ENCODE measurements around the gene OR6K2. TPM values are rescaled to one million over a fixed set of nuclear protein-coding genes. Genes with fewer than 3 reads are reported as not detected.
"Not testable (repeated sequence)": the region's sequence is repeated elsewhere in the genome, so short reads cannot be mapped to it uniquely, and the experiment has no call there.

The OR6K2 gene
- polyA plus RNA-seq, 1 experiment = not detected

DNA sequence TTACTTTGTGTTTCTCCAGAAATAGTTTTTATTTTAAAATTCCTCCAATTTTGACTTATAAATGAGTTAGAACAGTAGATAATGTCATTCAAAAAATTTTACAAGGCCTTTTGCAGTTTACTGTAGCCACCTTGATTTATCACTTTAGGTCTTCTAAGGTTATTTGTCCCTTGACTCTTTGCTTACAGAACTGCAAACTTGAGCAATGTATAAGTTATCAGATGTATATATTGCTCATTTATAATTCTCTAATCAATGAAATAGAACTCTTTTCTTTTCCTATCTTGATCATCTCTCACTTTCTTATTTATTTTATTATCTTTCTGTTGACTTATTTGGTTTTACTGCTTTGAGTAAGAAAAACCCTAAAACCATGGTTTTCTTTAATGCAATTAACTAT is 8.1 kb downstream of the OR6K2 start:
- Histone ChIP-seq H3K4me3 (ENCODE audit: low read depth, low read length) (no peak overlapping the region), H3K27me3 (ENCODE audit: control insufficient read depth, insufficient read depth, low read length) (no peaks in the 10 kb centered on the region), H3K36me3 (ENCODE audit: control insufficient read depth, insufficient read depth, low read length) (no peaks in the 10 kb centered on the region)
- TF ChIP-seq, protein P1, sequence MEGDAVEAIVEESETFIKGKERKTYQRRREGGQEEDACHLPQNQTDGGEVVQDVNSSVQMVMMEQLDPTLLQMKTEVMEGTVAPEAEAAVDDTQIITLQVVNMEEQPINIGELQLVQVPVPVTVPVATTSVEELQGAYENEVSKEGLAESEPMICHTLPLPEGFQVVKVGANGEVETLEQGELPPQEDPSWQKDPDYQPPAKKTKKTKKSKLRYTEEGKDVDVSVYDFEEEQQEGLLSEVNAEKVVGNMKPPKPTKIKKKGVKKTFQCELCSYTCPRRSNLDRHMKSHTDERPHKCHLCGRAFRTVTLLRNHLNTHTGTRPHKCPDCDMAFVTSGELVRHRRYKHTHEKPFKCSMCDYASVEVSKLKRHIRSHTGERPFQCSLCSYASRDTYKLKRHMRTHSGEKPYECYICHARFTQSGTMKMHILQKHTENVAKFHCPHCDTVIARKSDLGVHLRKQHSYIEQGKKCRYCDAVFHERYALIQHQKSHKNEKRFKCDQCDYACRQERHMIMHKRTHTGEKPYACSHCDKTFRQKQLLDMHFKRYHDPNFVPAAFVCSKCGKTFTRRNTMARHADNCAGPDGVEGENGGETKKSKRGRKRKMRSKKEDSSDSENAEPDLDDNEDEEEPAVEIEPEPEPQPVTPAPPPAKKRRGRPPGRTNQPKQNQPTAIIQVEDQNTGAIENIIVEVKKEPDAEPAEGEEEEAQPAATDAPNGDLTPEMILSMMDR (IDR thresholded peaks at IDR 0.05; ENCODE audit: insufficient read depth, low read depth, low read length) = no peak
- DNase-seq (ENCODE audit: low read depth) = no peak
- ChIA-PET POLR2A (no interaction called here), CTCF (no interaction called here)

DNA sequence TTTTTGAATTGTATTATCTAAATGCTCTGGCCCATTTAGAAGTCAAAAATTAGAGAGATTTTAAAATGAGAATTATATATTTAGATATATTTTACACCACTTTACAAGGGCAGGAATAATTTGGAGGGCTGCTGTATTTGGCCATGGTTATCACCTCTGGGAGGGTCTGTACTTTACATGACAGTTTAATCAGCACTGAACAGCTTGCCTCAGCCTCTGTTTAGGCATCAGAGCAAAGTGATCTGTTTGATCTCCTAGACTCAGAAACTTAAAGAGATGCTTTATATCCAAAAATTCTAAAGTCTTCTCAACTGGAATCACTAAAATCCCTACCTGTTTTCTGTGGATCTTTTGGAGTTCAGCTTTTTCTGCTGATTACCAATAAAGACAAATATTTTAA is 8.5 kb downstream of the OR6K2 start:
- ChIA-PET CTCF (no interaction called here), POLR2A (no interaction called here)
- H3K4me3 ChIP-seq (ENCODE audit: low read depth, low read length) = no peak overlapping the region
- DNase-seq (ENCODE audit: low read depth) = no peak
- TF ChIP-seq, protein P1 (IDR thresholded peaks at IDR 0.05; ENCODE audit: insufficient read depth, low read depth, low read length) = no peak
- no peaks in the 10 kb centered on the region for H3K27me3 ChIP-seq (ENCODE audit: control insufficient read depth, insufficient read depth, low read length)
- H3K36me3 ChIP-seq (ENCODE audit: control insufficient read depth, insufficient read depth, low read length) = no peaks in the 10 kb centered on the region

DNA sequence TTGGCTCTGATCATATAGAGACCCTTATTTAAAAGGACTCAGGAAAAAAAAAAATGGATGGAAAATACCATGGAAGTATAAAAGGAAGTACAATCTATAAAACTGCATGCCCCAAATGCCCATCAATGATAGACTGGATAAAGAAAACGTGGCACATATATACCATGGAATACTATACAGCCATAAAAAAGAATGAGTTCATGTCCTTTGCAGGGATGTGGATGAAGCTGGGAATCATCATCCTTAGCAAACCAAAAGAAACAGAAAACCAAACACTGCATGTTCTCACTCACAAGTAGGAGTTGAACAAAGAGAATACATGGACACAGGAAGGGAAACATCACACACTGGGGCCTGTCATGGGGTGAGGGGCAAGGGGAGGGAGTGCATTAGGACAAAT is 9.3 kb downstream of the OR6K2 start:
- DNase-seq (ENCODE audit: low read depth); POLR2A ChIA-PET; H3K36me3 ChIP-seq (ENCODE audit: control insufficient read depth, insufficient read depth, low read length); H3K27me3 ChIP-seq (ENCODE audit: control insufficient read depth, insufficient read depth, low read length); CTCF ChIA-PET; H3K4me3 ChIP-seq (ENCODE audit: low read depth, low read length): not testable (repeated sequence)

DNA sequence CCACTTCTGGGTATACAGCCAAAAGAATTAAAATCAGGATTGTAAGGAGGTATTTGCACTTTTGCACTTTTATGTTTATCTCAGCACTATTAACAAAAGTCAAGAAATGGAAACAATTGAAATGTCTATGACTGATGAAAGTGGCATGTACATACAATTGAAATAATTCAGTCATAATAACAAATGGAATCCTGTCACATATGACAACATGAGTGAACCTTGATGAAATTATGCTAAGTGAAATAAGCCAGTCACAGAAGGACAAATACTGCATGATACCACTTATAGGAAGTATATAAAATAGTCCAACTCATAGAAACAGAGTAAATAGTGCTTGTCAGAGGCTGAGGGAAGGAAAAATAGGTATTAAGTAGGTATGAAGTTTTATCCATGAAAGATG is 10.6 kb downstream of the OR6K2 start:
- Histone ChIP-seq H3K36me3 (ENCODE audit: control insufficient read depth, insufficient read depth, low read length) (no peaks in the 10 kb centered on the region), H3K27me3 (ENCODE audit: control insufficient read depth, insufficient read depth, low read length) (no peaks in the 10 kb centered on the region), H3K4me3 (ENCODE audit: low read depth, low read length) (no peak overlapping the region)
- TF ChIP-seq, protein P1 (IDR thresholded peaks at IDR 0.05; ENCODE audit: insufficient read depth, low read depth, low read length) = no peak
- no peak for DNase-seq (ENCODE audit: low read depth)
- ChIA-PET CTCF (no interaction called here), POLR2A (no interaction called here)

DNA sequence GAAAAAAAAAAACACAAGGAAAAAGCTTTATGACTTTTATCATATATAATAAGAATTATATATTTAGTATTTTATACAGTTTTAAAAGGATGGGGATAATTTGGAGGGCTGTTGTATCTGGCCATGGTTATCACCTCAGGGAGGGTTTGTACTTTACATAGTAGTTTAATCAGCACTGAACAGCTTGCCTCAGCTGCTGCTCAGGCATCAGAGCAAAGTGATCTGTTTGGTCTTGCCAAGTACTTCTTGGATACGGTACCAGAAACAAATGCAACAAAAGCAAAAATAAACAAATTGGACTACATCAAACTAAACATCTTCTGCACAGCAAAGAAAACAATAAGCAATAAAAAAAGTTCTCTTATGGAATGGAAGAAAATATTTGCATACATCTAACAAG is 11.3 kb downstream of the OR6K2 start:
- POLR2A ChIA-PET = no interaction called here
- no peak for DNase-seq (ENCODE audit: low read depth)
- CTCF ChIA-PET = no interaction called here

DNA sequence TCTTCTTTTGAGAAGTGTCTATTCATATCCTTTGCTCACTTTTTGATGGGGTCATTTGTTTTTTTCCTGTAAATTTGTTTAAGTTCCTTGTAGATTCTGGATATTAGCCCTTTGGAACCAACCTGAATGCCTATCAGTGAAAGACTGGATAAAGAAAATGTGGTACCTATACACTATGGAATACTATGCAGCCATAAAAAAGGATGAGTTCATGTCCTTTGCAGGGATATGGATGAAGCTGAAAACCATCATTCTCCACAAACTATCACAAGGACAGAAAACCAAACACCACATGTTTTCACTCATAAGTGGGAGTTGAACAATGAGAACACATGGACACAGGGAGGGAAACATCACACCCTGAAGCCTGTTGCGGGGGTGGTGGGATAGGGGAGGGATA is 12.1 kb downstream of the OR6K2 start:
- H3K4me3 ChIP-seq (ENCODE audit: low read depth, low read length); H3K36me3 ChIP-seq (ENCODE audit: control insufficient read depth, insufficient read depth, low read length); CTCF ChIA-PET; DNase-seq (ENCODE audit: low read depth); POLR2A ChIA-PET; H3K27me3 ChIP-seq (ENCODE audit: control insufficient read depth, insufficient read depth, low read length): not testable (repeated sequence)

More for the DNA sequence above, 11.3 kb downstream of the OR6K2 start:
- TF ChIP-seq, protein P1 (IDR thresholded peaks at IDR 0.05; ENCODE audit: insufficient read depth, low read depth, low read length) = no peak
- Histone ChIP-seq H3K27me3 (ENCODE audit: control insufficient read depth, insufficient read depth, low read length) (no peaks in the 10 kb centered on the region), H3K4me3 (ENCODE audit: low read depth, low read length) (no peak overlapping the region), H3K36me3 (ENCODE audit: control insufficient read depth, insufficient read depth, low read length) (no peaks in the 10 kb centered on the region)
